NT2/D1 (cell line): ENCODE results near the gene SMAD5.

Source experiments
- SUZ12 ChIP-seq: IDR thresholded peaks from 2 replicates; pipeline ENCODE4 v1.6.1; 2011; ENCODE audit not compliant: insufficient read length, insufficient read depth; ENCODE audit errors: extremely low read depth
- YY1 ChIP-seq: IDR thresholded peaks from 2 replicates; pipeline ENCODE4 v1.6.1; 2011; ENCODE audit not compliant: insufficient read length, insufficient read depth
- ZNF274 ChIP-seq: IDR thresholded peaks from 2 replicates; pipeline ENCODE4 v1.6.1; 2011; ENCODE audit warnings: mild to moderate bottlenecking, low read depth, low read length

DNA sequence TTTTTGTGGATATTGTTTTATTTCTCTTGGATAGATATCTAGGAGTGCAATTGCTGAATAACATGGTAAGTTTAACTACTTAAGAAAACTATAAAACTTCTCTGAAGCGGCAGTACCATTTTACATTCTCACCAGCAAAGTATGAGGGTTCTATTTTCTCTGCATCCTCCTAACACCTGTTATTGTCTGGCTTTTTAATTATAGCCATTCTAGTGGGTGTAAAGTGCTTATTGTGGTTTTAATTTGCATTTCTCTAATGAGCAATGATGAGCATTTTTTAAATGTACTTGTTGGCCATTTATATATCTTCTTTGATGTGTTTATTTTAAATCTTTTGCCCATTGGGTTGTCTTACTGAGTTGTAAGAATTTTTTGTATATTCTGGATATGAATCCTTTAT, 31.6 kb downstream of the SMAD5 start:
- TF ChIP-seq ZNF274 (no peak), YY1 (no peak), SUZ12 (no peak)
